Fibroblast of lung (primary cell): ENCODE results near the gene CDC6. TPM values are rescaled to one million over a fixed set of nuclear protein-coding genes. Genes with fewer than 3 reads are reported as not detected.

Source experiments
- DNase-seq, 2 donors: peaks; one replicate each; pipeline versions ENCODE4 v3.0.0 to v3.0.0-alpha.2; 2010; ENCODE audit warnings: low read depth in 2 of 2
- H2AFZ ChIP-seq: 2 replicates; pipeline ENCODE4 v1.5.1; 2012; ENCODE audit warnings: low read length, control low read depth, inconsistent platforms
- H3K27ac ChIP-seq: 2 replicates; pipeline ENCODE4 v1.5.1; 2011; ENCODE audit warnings: low read length, control low read depth; ENCODE audit not compliant: insufficient read depth
- H3K27me3 ChIP-seq: 2 replicates; pipeline ENCODE4 v1.5.1; 2011; ENCODE audit warnings: mild to moderate bottlenecking, low read length; ENCODE audit not compliant: control insufficient read depth, insufficient read depth
- H3K36me3 ChIP-seq: 2 replicates; pipeline ENCODE4 v1.5.1; 2011; ENCODE audit warnings: low read length; ENCODE audit not compliant: control insufficient read depth, insufficient read depth
- H3K4me1 ChIP-seq: 2 replicates; pipeline ENCODE4 v1.5.1; 2011; ENCODE audit warnings: low read length; ENCODE audit not compliant: control insufficient read depth, insufficient read depth; ENCODE audit errors: extremely low read depth
- H3K4me2 ChIP-seq: 2 replicates; pipeline ENCODE4 v1.5.1; 2011; ENCODE audit warnings: low read length, control low read depth; ENCODE audit not compliant: insufficient read depth; ENCODE audit errors: extremely low read depth
- H3K4me3 ChIP-seq, 4 experiments: fragments of 200-600 bp in 1 of 4; sonication (generic) in 1 of 4; replicated peaks in 1 of 4; 2 replicates each; pipeline ENCODE4 v1.5.1; 2011 to 2016; ENCODE audit warnings: low read length in 4 of 4, low read depth in 3 of 4, mild to moderate bottlenecking in 3 of 4, control low read depth in 2 of 4, inconsistent platforms in 1 of 4, mixed read lengths in 1 of 4; ENCODE audit not compliant: insufficient read depth in 1 of 4; ENCODE audit errors: control extremely low read depth in 1 of 4
- H3K79me2 ChIP-seq: 2 replicates; pipeline ENCODE4 v1.5.1; 2012; ENCODE audit warnings: mild to moderate bottlenecking, low read length, inconsistent platforms; ENCODE audit not compliant: control insufficient read depth, insufficient read depth
- H3K9ac ChIP-seq: 2 replicates; pipeline ENCODE4 v1.5.1; 2011; ENCODE audit warnings: mild to moderate bottlenecking, low read length, control low read depth; ENCODE audit not compliant: insufficient read depth
- H3K9me3 ChIP-seq: 2 replicates; pipeline ENCODE4 v1.5.1; 2012; ENCODE audit warnings: low read depth, low read length; ENCODE audit not compliant: control insufficient read depth, insufficient read depth
- H4K20me1 ChIP-seq: 2 replicates; pipeline ENCODE4 v1.5.1; 2011; ENCODE audit warnings: low read length; ENCODE audit not compliant: control insufficient read depth, insufficient read depth; ENCODE audit errors: extremely low read depth
- EZH2 ChIP-seq: IDR thresholded peaks from 2 replicates; pipeline ENCODE4 v1.5.1; 2012; ENCODE audit warnings: low read length, control low read depth, mild to moderate bottlenecking; ENCODE audit errors: missing control alignments
- polyA plus RNA-seq, 2 donors: library from polyadenylated mRNA; depleted of rRNA in 1 of 2; stranded (reverse) in 1 of 2; unstranded in 1 of 2; fragments of >200 nt; gene quantifications; 2 replicates each; pipeline ENCODE4 v1.2.1, GENCODE V29; 2011 to 2012; ENCODE audit warnings: missing spikeins in 1 of 2
- total RNA-seq: library from RNA; depleted of rRNA; stranded (reverse); fragments of >200 nt; gene quantifications from 2 replicates; pipeline ENCODE4 v1.2.1, GENCODE V29; 2014
- TF ChIP-seq, protein P1 (sequence below), 2 donors: IDR thresholded peaks in 1 of 2; conservative IDR thresholded peaks in 1 of 2; 1 replicate in 1 of 2; 2 replicates in 1 of 2; pipeline ENCODE4 v1.5.1; 2011 to 2012; ENCODE audit warnings: low read length in 2 of 2, control low read depth in 1 of 2, inconsistent platforms in 1 of 2, low read depth in 1 of 2, mild to moderate bottlenecking in 1 of 2

CDC6 gene
- total and polyA plus RNA-seq, 2 donors (not counting 1 experiment from before 2014, with no cell fraction given): 4.5 to 16.3 TPM

DNA sequence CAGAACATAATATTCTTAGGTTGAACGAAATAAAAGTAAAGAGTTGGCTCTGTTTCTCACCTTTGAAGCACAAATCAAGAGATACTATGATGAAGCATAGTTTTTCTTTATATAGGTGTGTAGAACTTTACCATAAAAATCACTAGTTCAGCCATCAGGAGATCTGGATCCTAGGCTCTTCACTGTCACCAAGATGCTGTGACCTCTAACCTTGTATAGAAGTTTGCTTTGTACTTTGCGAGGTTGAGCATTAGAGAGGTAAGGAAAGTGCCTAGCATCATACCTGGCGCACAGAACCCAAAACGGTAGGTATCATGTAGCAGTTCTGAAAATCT lies 553 bp upstream of the CDC6 start:
- H3K36me3 ChIP-seq: peaks cover 5% of the 10 kb centered on the region
- H3K9ac ChIP-seq: no peak overlapping the region
- TF ChIP-seq EZH2: no peak
- TF ChIP-seq, protein P1, sequence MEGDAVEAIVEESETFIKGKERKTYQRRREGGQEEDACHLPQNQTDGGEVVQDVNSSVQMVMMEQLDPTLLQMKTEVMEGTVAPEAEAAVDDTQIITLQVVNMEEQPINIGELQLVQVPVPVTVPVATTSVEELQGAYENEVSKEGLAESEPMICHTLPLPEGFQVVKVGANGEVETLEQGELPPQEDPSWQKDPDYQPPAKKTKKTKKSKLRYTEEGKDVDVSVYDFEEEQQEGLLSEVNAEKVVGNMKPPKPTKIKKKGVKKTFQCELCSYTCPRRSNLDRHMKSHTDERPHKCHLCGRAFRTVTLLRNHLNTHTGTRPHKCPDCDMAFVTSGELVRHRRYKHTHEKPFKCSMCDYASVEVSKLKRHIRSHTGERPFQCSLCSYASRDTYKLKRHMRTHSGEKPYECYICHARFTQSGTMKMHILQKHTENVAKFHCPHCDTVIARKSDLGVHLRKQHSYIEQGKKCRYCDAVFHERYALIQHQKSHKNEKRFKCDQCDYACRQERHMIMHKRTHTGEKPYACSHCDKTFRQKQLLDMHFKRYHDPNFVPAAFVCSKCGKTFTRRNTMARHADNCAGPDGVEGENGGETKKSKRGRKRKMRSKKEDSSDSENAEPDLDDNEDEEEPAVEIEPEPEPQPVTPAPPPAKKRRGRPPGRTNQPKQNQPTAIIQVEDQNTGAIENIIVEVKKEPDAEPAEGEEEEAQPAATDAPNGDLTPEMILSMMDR (conservative IDR thresholded peaks at IDR 0.05 in 1 of 2, IDR thresholded peaks at IDR 0.05 in 1 of 2; ENCODE audit: low read depth in 1 of 2, low read length in 2 of 2): no peak
- H3K79me2 ChIP-seq: peaks cover 11% of the 10 kb centered on the region
- peaks cover 22% of the 10 kb centered on the region for H3K4me1 ChIP-seq
- peak overlapping the region; percentile 61 for H3K4me2 ChIP-seq
- H2AFZ ChIP-seq: no peak overlapping the region
- H3K4me3 ChIP-seq: peak overlapping the region in 1 of 4 experiments; percentile 43
- no peaks in the 10 kb centered on the region for H4K20me1 ChIP-seq
- H3K9me3 ChIP-seq: no peaks in the 10 kb centered on the region
- no peak overlapping the region for H3K27ac ChIP-seq
- no peaks in the 10 kb centered on the region for H3K27me3 ChIP-seq
- no peak for DNase-seq

DNA sequence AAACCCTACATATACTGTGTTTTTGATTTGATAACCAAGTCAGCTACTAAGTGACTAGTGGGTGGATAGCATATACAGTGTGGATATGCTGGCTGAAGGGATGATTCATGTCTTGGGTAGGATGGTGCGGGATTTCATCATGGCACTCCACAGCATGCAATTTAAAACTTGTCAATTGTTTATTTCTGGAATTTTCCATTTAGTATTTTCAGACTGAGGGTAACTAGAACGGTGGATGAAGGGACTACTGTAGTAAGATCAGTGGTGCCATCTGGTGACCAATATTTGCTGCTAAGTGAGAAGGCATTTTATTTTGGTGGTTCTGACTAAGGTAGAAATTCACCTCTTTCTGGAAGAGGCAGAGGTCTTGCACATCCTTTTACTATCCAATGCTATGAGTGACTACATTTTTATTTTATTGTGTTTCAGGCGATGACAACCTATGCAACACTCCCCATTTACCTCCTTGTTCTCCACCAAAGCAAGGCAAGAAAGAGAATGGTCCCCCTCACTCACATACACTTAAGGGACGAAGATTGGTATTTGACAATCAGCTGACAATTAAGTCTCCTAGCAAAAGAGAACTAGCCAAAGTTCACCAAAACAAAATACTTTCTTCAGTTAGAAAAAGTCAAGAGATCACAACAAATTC lies 3.1 kb downstream of the CDC6 start:
- Histone ChIP-seq H3K79me2 (peaks cover 11% of the 10 kb centered on the region), H3K36me3 (peaks cover 8% of the 10 kb centered on the region), H2AFZ (no peak overlapping the region), H3K9ac (no peak overlapping the region), H4K20me1 (no peaks in the 10 kb centered on the region), H3K4me2 (no peak overlapping the region), H3K4me1 (peaks cover 6% of the 10 kb centered on the region), H3K27ac (peak overlapping the region; percentile 24), H3K4me3 (no peak overlapping the region), H3K27me3 (no peaks in the 10 kb centered on the region), H3K9me3 (no peaks in the 10 kb centered on the region)
- peak; percentile 84 to 97 for DNase-seq
- TF ChIP-seq, protein P1 (conservative IDR thresholded peaks at IDR 0.05 in 1 of 2, IDR thresholded peaks at IDR 0.05 in 1 of 2; ENCODE audit: low read depth in 1 of 2, low read length in 2 of 2): peak; percentile 64 to 71
- no peak for TF ChIP-seq EZH2

DNA sequence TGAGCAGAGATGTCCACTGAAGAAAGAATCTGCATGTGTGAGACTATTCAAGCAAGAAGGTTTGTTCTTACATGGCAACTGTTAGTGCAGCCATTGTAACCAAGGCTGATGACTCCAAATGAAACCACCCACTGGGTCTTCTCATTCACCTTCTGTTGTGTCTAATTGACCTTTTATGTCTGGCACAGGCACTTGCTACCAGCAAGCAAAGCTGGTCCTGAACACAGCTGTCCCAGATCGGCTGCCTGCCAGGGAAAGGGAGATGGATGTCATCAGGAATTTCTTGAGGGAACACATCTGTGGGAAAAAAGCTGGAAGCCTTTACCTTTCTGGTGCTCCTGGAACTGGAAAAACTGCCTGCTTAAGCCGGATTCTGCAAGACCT lies 3.6 kb downstream of the CDC6 start:
- Histone ChIP-seq H3K9me3 (no peaks in the 10 kb centered on the region), H2AFZ (no peak overlapping the region), H3K9ac (no peak overlapping the region), H3K36me3 (peaks cover 10% of the 10 kb centered on the region), H3K4me1 (peaks cover 6% of the 10 kb centered on the region), H3K27ac (no peak overlapping the region), H3K27me3 (no peaks in the 10 kb centered on the region), H3K4me2 (no peak overlapping the region), H3K4me3 (no peak overlapping the region), H4K20me1 (no peaks in the 10 kb centered on the region), H3K79me2 (peaks cover 11% of the 10 kb centered on the region)
- DNase-seq: no peak
- no peak for TF ChIP-seq EZH2
- TF ChIP-seq, protein P1 (conservative IDR thresholded peaks at IDR 0.05 in 1 of 2, IDR thresholded peaks at IDR 0.05 in 1 of 2; ENCODE audit: low read depth in 1 of 2, low read length in 2 of 2): no peak
